DND-41 (cell line): ENCODE results near the gene EMP1.

Source experiments
- CTCF ChIP-seq: IDR thresholded peaks from 2 replicates; pipeline ENCODE4 v1.5.1; 2012; ENCODE audit warnings: borderline replicate concordance, low read length, moderate library complexity, mild to moderate bottlenecking; ENCODE audit not compliant: poor library complexity, severe bottlenecking; ENCODE audit errors: extremely low read depth
- EZH2 ChIP-seq: IDR thresholded peaks from 3 replicates; pipeline ENCODE4 v1.6.1; 2012; ENCODE audit warnings: borderline replicate concordance, low read depth, mild to moderate bottlenecking, moderate library complexity, low read length, inconsistent platforms; ENCODE audit not compliant: severe bottlenecking

- TF ChIP-seq CTCF (no peak), EZH2 (no peak)
Measured at GRCh38 chr12:13230500-13230899, 34.0 kb downstream of the EMP1 start.
